ENCODE results near the gene THSD4. TPM values are rescaled to one million over a fixed set of nuclear protein-coding genes. Genes with fewer than 3 reads are reported as not detected.

THSD4 gene
- polyA plus RNA-seq, 1 donor from 2014 or later: 0.46 TPM

GRCh38 chr15:71815301-71815700, 700.0 kb downstream of the THSD4 start:
- no peaks in the 10 kb centered on the region for H3F3A ChIP-seq (ENCODE audit: insufficient read depth, low read length, poor library complexity, severe bottlenecking)
- H3K36me3 ChIP-seq (ENCODE audit: insufficient read depth, low read length): no peaks in the 10 kb centered on the region
- no peak overlapping the region for H3K4me3 ChIP-seq (ENCODE audit: low read length)
- no peaks in the 10 kb centered on the region for H3K79me2 ChIP-seq (replicated peaks; ENCODE audit: insufficient read depth, low read length)
- no peak overlapping the region for H2AFZ ChIP-seq (ENCODE audit: low read depth, low read length)
- no peak overlapping the region for H3K4me2 ChIP-seq (ENCODE audit: low read length)
- peaks cover 3% of the 10 kb centered on the region for H3K9me3 ChIP-seq (ENCODE audit: low read length)
- H3K9ac ChIP-seq (ENCODE audit: low read length): no peak overlapping the region
- no peak overlapping the region for H3K27ac ChIP-seq (ENCODE audit: low read length)
- H3K9me2 ChIP-seq (ENCODE audit: insufficient read depth, low read length): no peaks in the 10 kb centered on the region
- H3K27me3 ChIP-seq (ENCODE audit: insufficient read depth, low read depth, low read length): no peaks in the 10 kb centered on the region
- TF ChIP-seq EP300 (conservative IDR thresholded peaks at IDR 0.05; ENCODE audit: poor library complexity, severe bottlenecking) (no peak), POLR2AphosphoS5 (IDR thresholded peaks at IDR 0.05) (no peak), EZH2 (IDR thresholded peaks at IDR 0.05; ENCODE audit: borderline replicate concordance, insufficient read depth, low read length, poor library complexity, severe bottlenecking) (no peak), SMC3 (conservative IDR thresholded peaks at IDR 0.05; ENCODE audit: poor library complexity) (no peak), RAD21 (conservative IDR thresholded peaks at IDR 0.05) (no peak), TAF1 (IDR thresholded peaks at IDR 0.05; ENCODE audit: low read depth) (no peak), MXI1 (conservative IDR thresholded peaks at IDR 0.05; ENCODE audit: poor library complexity, severe bottlenecking) (no peak)
- TF ChIP-seq, protein P1, sequence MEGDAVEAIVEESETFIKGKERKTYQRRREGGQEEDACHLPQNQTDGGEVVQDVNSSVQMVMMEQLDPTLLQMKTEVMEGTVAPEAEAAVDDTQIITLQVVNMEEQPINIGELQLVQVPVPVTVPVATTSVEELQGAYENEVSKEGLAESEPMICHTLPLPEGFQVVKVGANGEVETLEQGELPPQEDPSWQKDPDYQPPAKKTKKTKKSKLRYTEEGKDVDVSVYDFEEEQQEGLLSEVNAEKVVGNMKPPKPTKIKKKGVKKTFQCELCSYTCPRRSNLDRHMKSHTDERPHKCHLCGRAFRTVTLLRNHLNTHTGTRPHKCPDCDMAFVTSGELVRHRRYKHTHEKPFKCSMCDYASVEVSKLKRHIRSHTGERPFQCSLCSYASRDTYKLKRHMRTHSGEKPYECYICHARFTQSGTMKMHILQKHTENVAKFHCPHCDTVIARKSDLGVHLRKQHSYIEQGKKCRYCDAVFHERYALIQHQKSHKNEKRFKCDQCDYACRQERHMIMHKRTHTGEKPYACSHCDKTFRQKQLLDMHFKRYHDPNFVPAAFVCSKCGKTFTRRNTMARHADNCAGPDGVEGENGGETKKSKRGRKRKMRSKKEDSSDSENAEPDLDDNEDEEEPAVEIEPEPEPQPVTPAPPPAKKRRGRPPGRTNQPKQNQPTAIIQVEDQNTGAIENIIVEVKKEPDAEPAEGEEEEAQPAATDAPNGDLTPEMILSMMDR (IDR thresholded peaks at IDR 0.05; ENCODE audit: poor library complexity, severe bottlenecking): no peak
- TF ChIP-seq, protein P2, sequence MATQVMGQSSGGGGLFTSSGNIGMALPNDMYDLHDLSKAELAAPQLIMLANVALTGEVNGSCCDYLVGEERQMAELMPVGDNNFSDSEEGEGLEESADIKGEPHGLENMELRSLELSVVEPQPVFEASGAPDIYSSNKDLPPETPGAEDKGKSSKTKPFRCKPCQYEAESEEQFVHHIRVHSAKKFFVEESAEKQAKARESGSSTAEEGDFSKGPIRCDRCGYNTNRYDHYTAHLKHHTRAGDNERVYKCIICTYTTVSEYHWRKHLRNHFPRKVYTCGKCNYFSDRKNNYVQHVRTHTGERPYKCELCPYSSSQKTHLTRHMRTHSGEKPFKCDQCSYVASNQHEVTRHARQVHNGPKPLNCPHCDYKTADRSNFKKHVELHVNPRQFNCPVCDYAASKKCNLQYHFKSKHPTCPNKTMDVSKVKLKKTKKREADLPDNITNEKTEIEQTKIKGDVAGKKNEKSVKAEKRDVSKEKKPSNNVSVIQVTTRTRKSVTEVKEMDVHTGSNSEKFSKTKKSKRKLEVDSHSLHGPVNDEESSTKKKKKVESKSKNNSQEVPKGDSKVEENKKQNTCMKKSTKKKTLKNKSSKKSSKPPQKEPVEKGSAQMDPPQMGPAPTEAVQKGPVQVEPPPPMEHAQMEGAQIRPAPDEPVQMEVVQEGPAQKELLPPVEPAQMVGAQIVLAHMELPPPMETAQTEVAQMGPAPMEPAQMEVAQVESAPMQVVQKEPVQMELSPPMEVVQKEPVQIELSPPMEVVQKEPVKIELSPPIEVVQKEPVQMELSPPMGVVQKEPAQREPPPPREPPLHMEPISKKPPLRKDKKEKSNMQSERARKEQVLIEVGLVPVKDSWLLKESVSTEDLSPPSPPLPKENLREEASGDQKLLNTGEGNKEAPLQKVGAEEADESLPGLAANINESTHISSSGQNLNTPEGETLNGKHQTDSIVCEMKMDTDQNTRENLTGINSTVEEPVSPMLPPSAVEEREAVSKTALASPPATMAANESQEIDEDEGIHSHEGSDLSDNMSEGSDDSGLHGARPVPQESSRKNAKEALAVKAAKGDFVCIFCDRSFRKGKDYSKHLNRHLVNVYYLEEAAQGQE (IDR thresholded peaks at IDR 0.05; ENCODE audit: borderline replicate concordance): no peak
- no peaks in the 10 kb centered on the region for H4K20me1 ChIP-seq (ENCODE audit: insufficient read depth)

DNA sequence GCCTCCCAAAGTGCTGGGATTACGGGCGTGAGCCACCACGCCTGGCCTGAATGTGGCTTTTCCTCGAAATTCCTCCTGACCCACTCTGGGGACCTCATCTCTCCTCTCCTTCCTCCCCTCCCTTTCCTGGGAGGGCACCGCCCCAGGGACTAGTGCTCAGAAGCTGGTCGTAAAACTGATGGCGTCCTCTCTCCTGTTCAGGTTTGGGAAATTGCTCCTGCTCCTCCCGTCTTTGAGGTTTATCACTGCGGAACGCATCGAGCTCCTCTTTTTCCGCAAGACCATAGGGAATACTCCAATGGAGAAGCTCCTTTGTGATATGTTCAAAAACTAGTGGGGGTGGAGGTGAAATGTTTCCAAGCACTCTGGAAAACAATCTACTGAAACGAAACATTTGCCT, 702.1 kb downstream of the THSD4 start:
- no peaks in the 10 kb centered on the region for H3K27me3 ChIP-seq (ENCODE audit: insufficient read depth, low read depth, low read length)
- no peak overlapping the region for H2AFZ ChIP-seq (ENCODE audit: low read depth, low read length)
- H3K36me3 ChIP-seq (ENCODE audit: insufficient read depth, low read length): no peaks in the 10 kb centered on the region
- no peaks in the 10 kb centered on the region for H3K9me2 ChIP-seq (ENCODE audit: insufficient read depth, low read length)
- peaks cover 3% of the 10 kb centered on the region for H3K9me3 ChIP-seq (ENCODE audit: low read length)
- H3K4me3 ChIP-seq (ENCODE audit: low read length): no peak overlapping the region
- H3K79me2 ChIP-seq (replicated peaks; ENCODE audit: insufficient read depth, low read length): no peaks in the 10 kb centered on the region
- TF ChIP-seq, protein P2 (IDR thresholded peaks at IDR 0.05; ENCODE audit: borderline replicate concordance): no peak
- no peak for TF ChIP-seq SMC3 (conservative IDR thresholded peaks at IDR 0.05; ENCODE audit: poor library complexity)
- no peak for TF ChIP-seq POLR2AphosphoS5 (IDR thresholded peaks at IDR 0.05)
- TF ChIP-seq, protein P1 (IDR thresholded peaks at IDR 0.05; ENCODE audit: poor library complexity, severe bottlenecking): no peak
- TF ChIP-seq EZH2 (IDR thresholded peaks at IDR 0.05; ENCODE audit: borderline replicate concordance, insufficient read depth, low read length, poor library complexity, severe bottlenecking): no peak
- no peak for TF ChIP-seq RAD21 (conservative IDR thresholded peaks at IDR 0.05)
- no peak for TF ChIP-seq TAF1 (IDR thresholded peaks at IDR 0.05; ENCODE audit: low read depth)
- no peak for TF ChIP-seq EP300 (conservative IDR thresholded peaks at IDR 0.05; ENCODE audit: poor library complexity, severe bottlenecking)
- TF ChIP-seq MXI1 (conservative IDR thresholded peaks at IDR 0.05; ENCODE audit: poor library complexity, severe bottlenecking): no peak
- H3K9ac ChIP-seq (ENCODE audit: low read length): no peak overlapping the region
- H3K4me2 ChIP-seq (ENCODE audit: low read length): no peak overlapping the region
- H3K27ac ChIP-seq (ENCODE audit: low read length): no peak overlapping the region
- no peaks in the 10 kb centered on the region for H4K20me1 ChIP-seq (ENCODE audit: insufficient read depth)
- H3F3A ChIP-seq (ENCODE audit: insufficient read depth, low read length, poor library complexity, severe bottlenecking): no peaks in the 10 kb centered on the region

Measured in neural cell (in vitro differentiated cells).